Body of pancreas (tissue), 4 donors: ENCODE measurements around the gene SLC12A9. TPM values are rescaled to one million over a fixed set of nuclear protein-coding genes. Genes with fewer than 3 reads are reported as not detected.

Experiments
- ATAC-seq: fragments of 150-250 bp; one replicate; pipeline ENCODE4 v1.9.1; 2016
- DNase-seq, 4 donors: peaks; one replicate each; pipeline ENCODE4 v3.0.0-alpha.2; 2019
- H3K27ac ChIP-seq, 4 donors: fragments of 200-600 bp; sonication (generic); 1 replicate in 3 of 4; 2 replicates in 1 of 4; pipeline versions ENCODE4 v1.5.1 to v1.6.1; 2016 to 2019; ENCODE audit warnings: mild to moderate bottlenecking in 1 of 4, mixed read lengths in 1 of 4, moderate library complexity in 1 of 4
- H3K27me3 ChIP-seq, 2 donors: fragments of 200-600 bp; sonication (generic); one replicate each; pipeline ENCODE4 v1.6.0; 2016; ENCODE audit warnings: mild to moderate bottlenecking in 1 of 2
- H3K36me3 ChIP-seq, 2 donors: fragments of 200-600 bp; sonication (generic); replicated peaks in 1 of 2; 2 replicates each; pipeline ENCODE4 v1.5.1; 2016; ENCODE audit warnings: low read depth in 2 of 2; ENCODE audit not compliant: insufficient read depth in 1 of 2
- H3K4me1 ChIP-seq: fragments of 200-600 bp; sonication (generic); one replicate; pipeline ENCODE4 v1.6.0; 2016
- H3K4me3 ChIP-seq, 2 donors: fragments of 200-600 bp; sonication (generic); 1 replicate in 1 of 2; 2 replicates in 1 of 2; pipeline ENCODE4 v1.5.1; 2016 to 2019
- H3K9me3 ChIP-seq, 3 donors: fragments of 200-600 bp; sonication (generic); 1 replicate in 2 of 3; 2 replicates in 1 of 3; pipeline ENCODE4 v1.5.1; 2016
- POLR2A ChIP-seq, 3 donors: fragments of 450-650 bp; IDR thresholded peaks; one replicate each; pipeline ENCODE4 v1.6.1; 2016; ENCODE audit warnings: antibody characterized with exemption in 3 of 3, mild to moderate bottlenecking in 2 of 3
- WGBS, 2 donors: methylation state at CpG; one replicate each; pipeline ENCODE4 v1.1.5; 2017; 5-methylcytosine and 5-hydroxymethylcytosine counted together
- intact Hi-C: fragments of 100-400 bp; cut with DNase I; formaldehyde crosslinking; loops from one replicate; pipeline ENCODE4 v1.15.1; 2023
- total RNA-seq, 2 donors: library from RNA; depleted of rRNA; stranded (reverse); fragments of >200 nt; gene quantifications; one replicate each; pipeline ENCODE4 v1.1.0, GENCODE V29; 2016
- TF ChIP-seq, protein P1 (sequence below), 7 experiments: fragments of 450-650 bp in 4 of 7; fragments of 200-600 bp in 3 of 7; sonication (generic) in 3 of 7; IDR thresholded peaks; one replicate each; pipeline ENCODE4 v1.5.1; 2016 to 2019; ENCODE audit warnings: antibody characterized with exemption in 7 of 7

SLC12A9 gene
- total RNA-seq, 2 donors from 2014 or later = 12.7 to 38.9 TPM

DNA sequence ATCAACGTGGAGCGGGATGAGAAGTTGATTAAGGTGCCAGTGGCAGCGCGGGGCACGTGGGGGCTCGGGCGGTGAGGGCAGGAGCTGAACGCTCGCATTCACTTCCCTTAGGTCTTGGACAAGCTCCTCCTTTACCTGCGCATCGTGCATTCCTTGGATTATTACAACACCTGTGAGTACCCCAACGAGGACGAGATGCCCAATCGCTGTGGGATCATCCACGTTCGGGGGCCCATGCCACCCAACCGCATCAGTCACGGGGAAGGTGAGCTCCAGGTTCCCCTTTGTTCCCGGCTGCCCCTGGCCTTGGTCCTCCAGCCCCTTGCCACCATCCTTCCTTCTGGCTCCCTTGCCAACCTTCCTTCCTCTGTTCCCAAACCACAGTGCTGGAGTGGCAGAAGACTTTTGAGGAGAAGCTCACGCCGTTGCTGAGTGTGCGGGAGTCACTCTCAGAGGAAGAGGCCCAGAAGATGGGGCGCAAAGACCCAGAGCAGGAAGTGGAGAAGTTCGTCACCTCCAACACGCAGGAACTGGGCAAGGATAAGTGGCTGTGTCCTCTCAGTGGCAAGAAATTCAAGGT is 34.5 kb downstream of the SLC12A9 start:
- Histone ChIP-seq H3K4me3 (no peak overlapping the region), H3K27me3 (no peaks in the 10 kb centered on the region), H3K36me3 (peaks cover 11 to 38% of the 10 kb centered on the region in 2 donors), H3K27ac (peak overlapping the region in 2 of 4 donors; percentile 91 to 95), H3K4me1 (peaks cover 34% of the 10 kb centered on the region), H3K9me3 (no peaks in the 10 kb centered on the region)
- DNase-seq (no peak), ATAC-seq (no peak)
- TF ChIP-seq, protein P1, sequence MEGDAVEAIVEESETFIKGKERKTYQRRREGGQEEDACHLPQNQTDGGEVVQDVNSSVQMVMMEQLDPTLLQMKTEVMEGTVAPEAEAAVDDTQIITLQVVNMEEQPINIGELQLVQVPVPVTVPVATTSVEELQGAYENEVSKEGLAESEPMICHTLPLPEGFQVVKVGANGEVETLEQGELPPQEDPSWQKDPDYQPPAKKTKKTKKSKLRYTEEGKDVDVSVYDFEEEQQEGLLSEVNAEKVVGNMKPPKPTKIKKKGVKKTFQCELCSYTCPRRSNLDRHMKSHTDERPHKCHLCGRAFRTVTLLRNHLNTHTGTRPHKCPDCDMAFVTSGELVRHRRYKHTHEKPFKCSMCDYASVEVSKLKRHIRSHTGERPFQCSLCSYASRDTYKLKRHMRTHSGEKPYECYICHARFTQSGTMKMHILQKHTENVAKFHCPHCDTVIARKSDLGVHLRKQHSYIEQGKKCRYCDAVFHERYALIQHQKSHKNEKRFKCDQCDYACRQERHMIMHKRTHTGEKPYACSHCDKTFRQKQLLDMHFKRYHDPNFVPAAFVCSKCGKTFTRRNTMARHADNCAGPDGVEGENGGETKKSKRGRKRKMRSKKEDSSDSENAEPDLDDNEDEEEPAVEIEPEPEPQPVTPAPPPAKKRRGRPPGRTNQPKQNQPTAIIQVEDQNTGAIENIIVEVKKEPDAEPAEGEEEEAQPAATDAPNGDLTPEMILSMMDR (IDR thresholded peaks at IDR 0.05) = no peak
- TF ChIP-seq POLR2A (IDR thresholded peaks at IDR 0.05) = no peak
- intact Hi-C loops = no loop called here
- 79 to 87% methylated on average over 25 of the region's 25 CpGs for WGBS, 2 donors

DNA sequence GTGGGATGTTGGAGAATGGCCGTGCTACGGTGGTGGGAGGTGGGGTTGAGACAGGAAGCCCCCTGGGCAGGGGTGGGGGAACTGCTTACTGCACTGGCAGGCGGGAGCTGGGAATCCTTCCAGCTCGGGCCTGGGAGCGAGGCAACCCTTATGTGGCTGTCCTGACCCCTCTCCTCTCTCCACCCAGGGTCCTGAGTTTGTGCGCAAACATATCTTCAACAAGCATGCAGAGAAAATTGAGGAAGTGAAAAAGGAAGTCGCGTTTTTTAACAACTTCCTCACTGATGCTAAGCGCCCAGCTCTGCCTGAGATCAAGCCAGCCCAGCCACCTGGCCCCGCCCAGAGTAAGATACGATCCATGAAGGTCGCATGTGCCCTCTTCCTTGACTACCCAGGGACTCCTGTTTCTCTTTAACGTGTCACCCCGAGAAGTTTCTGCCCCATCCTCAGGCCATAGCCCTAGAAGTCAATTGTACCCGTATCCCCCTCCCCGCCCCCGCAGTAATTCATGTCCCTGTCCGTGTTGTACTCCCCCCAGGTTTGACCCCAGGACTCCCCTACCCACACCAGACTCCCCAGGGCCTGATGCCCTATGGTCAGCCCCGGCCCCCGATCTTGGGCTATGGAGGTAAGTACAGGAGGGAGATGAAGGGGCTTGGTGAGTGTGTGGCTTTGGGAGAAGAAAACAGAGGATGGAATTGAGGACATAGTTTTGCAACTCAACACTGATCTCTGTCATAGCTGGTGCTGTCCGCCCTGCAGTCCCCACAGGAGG is 35.2 kb downstream of the SLC12A9 start:
- Histone ChIP-seq H3K36me3 (peaks cover 11 to 31% of the 10 kb centered on the region in 2 donors), H3K27ac (peak overlapping the region in 3 of 4 donors; percentile 85 to 95 (median 91)), H3K4me1 (peaks cover 34% of the 10 kb centered on the region), H3K27me3 (no peaks in the 10 kb centered on the region), H3K9me3 (no peaks in the 10 kb centered on the region), H3K4me3 (no peak overlapping the region)
- 56 to 63% methylated on average over 21 of the region's 21 CpGs for WGBS, 2 donors
- no peak for ATAC-seq
- TF ChIP-seq, protein P1 (IDR thresholded peaks at IDR 0.05) = no peak
- TF ChIP-seq POLR2A (IDR thresholded peaks at IDR 0.05) = no peak
- no peak for DNase-seq
- intact Hi-C loops = no loop called here

- intact Hi-C loops = no loop called here
- ATAC-seq (no peak), DNase-seq (no peak)
- Histone ChIP-seq H3K4me1 (peaks cover 34% of the 10 kb centered on the region), H3K4me3 (peak overlapping the region; percentile 45 to 70), H3K27ac (peak overlapping the region; percentile 68 to 95 (median 88)), H3K9me3 (no peaks in the 10 kb centered on the region), H3K27me3 (no peaks in the 10 kb centered on the region), H3K36me3 (peaks cover 6 to 28% of the 10 kb centered on the region in 2 donors)
- 39 to 43% methylated on average over 16 to 18 of the region's 18 CpGs for WGBS, 2 donors
- no peak for TF ChIP-seq POLR2A (IDR thresholded peaks at IDR 0.05)
- TF ChIP-seq, protein P1 (IDR thresholded peaks at IDR 0.05) = no peak
These were observed 35.9 kb downstream of the SLC12A9 start for GRCh38 chr7:100888291-100888987.

DNA sequence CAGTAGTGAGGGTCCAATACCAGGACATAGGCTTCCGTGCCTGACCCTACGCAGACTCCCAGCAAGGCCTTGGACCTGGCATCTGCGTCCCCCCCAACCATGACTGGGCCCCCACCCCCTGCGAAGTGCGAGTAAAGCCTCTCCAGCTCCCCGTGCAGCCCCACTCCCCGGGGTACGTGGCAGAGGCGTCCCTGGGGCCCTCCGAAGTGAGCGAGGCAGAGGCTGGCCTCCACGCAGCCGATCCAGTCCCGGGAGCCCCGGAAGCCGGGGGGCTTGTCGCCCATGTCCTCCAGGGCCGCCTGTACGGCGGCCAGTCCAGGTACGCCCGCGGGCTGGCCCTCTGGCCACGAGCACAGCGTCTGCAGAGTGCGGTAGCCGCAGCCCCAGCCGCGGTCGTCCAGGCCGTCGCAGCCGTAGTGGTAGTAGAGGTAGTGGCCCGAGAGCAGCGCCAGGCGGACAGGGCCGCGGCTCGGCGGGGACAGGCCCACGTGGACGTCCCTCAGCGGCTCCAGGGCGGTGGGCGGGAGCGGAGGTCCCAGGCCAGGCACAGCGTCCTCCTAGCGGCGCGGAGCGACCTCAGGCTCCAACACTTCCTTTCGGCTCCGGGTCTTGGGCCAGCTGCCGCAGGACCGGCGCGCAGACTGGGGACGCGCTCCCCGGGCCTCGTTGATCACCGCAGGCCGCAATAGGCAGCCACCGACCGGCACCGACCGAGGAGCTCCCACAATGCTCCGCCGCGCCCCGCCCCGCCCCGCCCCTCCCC is 36.7 kb downstream of the SLC12A9 start, which contains the start of gene UFSP1:
Gene UFSP1, minus strand, starts transcription at position 728 of the 763 bp plus-strand sequence. Its CDS starts 444 bp downstream, at position 284.
- TF ChIP-seq, protein P1 (IDR thresholded peaks at IDR 0.05) = peak in 3 of 7 experiments; percentile 5 to 15 (median 6)
- peak; percentile 39 to 65 (median 59) for TF ChIP-seq POLR2A (IDR thresholded peaks at IDR 0.05)
- peak; percentile 57 for ATAC-seq
- peaks cover 6 to 25% of the 10 kb centered on the region in 2 donors for H3K36me3 ChIP-seq
- intact Hi-C loops = no loop called here
- peak in 1 of 4 donors; percentile 59 for DNase-seq
- no peaks in the 10 kb centered on the region for H3K27me3 ChIP-seq
- no peaks in the 10 kb centered on the region for H3K9me3 ChIP-seq
- H3K4me3 ChIP-seq = peak within 1 kb of the TSS; percentile 45 to 70
- peak within 1 kb of the TSS; percentile 85 to 96 (median 93) for H3K27ac ChIP-seq
- WGBS, 2 donors = 1% methylated on average over 71 of the region's 73 CpGs; no CpG with 5 or more reads in 1 of the 2 donors
- H3K4me1 ChIP-seq = peaks cover 34% of the 10 kb centered on the region
